ENCODE results near the gene TMC1.
A peak's percentile ranks its signal among the peaks of the same experiment; 100 is the strongest.

The TMC1 gene

GRCh38 chr9:72718503-72718902, 197.1 kb downstream of the TMC1 start:
- TF ChIP-seq REST (IDR thresholded peaks at IDR 0.05; ENCODE audit: low read depth) (no peak), NFIC (IDR thresholded peaks at IDR 0.05) (0 out of 2 replicates have a peak, but pooled peaks have one; percentile 30), TEAD4 (IDR thresholded peaks at IDR 0.05) (no peak), EGR1 (IDR thresholded peaks at IDR 0.05) (no peak), MAX (IDR thresholded peaks at IDR 0.05) (no peak), USF1 (IDR thresholded peaks at IDR 0.05) (no peak), RAD21 (IDR thresholded peaks at IDR 0.05; ENCODE audit: low read depth) (no peak), EP300 (IDR thresholded peaks at IDR 0.05; ENCODE audit: borderline replicate concordance) (no peak), ZBTB7A (IDR thresholded peaks at IDR 0.05; ENCODE audit: low read depth) (no peak)

GRCh38 chr9:72721067-72721466, 199.7 kb downstream of the TMC1 start:
- TF ChIP-seq MAX (IDR thresholded peaks at IDR 0.05) (no peak), ZBTB7A (IDR thresholded peaks at IDR 0.05; ENCODE audit: low read depth) (no peak), EP300 (IDR thresholded peaks at IDR 0.05; ENCODE audit: borderline replicate concordance) (no peak), CEBPB (IDR thresholded peaks at IDR 0.05) (no peak), USF1 (IDR thresholded peaks at IDR 0.05) (no peak), FOXM1 (IDR thresholded peaks at IDR 0.05; ENCODE audit: borderline replicate concordance, low read depth) (no peak), NFIC (IDR thresholded peaks at IDR 0.05) (no peak)

DNA sequence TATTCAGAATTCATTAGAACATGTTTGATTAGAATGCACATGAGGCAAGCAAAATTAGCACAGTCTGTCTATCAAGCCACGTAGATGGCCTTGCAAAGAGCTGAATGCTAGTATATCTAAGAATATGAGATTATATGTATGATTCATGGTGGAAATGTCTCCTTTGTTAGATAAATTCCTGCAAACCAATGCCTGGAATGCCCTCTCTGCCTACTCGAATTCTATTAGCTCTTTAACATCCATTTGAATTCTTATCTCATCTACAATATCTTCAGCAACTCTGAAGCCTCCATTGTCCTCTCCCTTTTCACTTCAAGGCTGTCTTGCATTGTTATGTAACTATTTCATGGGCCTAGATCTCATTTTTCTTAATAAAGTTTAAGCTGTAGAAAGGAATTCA, 205.5 kb downstream of the TMC1 start:
- TF ChIP-seq MAX (IDR thresholded peaks at IDR 0.05) (no peak), TEAD4 (IDR thresholded peaks at IDR 0.05) (no peak), CREB1 (IDR thresholded peaks at IDR 0.05; ENCODE audit: low read depth) (no peak), ZBTB7A (IDR thresholded peaks at IDR 0.05; ENCODE audit: low read depth) (no peak), TCF12 (IDR thresholded peaks at IDR 0.05; ENCODE audit: low read depth) (no peak), EP300 (IDR thresholded peaks at IDR 0.05; ENCODE audit: borderline replicate concordance) (no peak), CEBPB (IDR thresholded peaks at IDR 0.05) (no peak), EGR1 (IDR thresholded peaks at IDR 0.05) (no peak), YY1 (IDR thresholded peaks at IDR 0.05; ENCODE audit: low read depth) (no peak), TAF1 (IDR thresholded peaks at IDR 0.05; ENCODE audit: low read depth) (no peak), RAD21 (IDR thresholded peaks at IDR 0.05; ENCODE audit: low read depth) (no peak)

DNA sequence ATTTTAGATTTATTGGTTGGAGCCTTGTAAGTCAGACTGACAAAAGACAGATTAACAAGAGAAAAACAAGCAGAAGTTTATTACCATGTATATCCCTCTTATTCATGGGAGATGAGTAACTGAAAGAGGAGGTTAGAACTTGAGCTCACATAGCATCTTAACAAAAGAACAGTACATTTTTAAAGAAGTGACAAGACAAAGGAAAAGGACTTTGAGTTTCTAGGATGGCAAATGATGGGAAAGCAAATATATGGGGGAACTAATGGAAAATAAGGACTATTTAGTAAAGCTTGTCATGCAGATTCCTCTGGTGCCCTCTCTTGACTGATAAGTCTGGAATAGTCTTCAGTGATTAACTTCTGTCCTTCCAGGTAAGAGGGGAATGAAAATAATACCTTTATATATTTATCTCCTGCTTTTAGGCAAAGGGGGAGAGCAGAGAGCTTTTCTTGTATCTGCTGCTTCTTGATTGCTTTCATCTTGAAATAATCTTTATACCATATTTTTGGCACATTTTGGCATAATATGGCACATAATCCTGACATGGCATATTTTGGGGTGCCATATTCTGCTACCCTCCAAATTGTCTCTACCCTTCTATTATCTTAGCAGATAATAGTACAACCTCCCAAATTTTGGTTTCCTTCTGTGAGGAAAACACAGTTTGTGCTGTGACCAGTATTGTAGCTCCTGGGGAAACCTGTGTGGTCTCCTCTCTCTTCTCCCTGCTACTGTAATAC, 206.8 kb downstream of the TMC1 start:
- TF ChIP-seq NFIC (IDR thresholded peaks at IDR 0.05) (no peak), TAF1 (IDR thresholded peaks at IDR 0.05; ENCODE audit: low read depth) (no peak), CREB1 (IDR thresholded peaks at IDR 0.05; ENCODE audit: low read depth) (no peak), USF1 (IDR thresholded peaks at IDR 0.05) (no peak), TEAD4 (IDR thresholded peaks at IDR 0.05) (no peak), RAD21 (IDR thresholded peaks at IDR 0.05; ENCODE audit: low read depth) (no peak), EP300 (IDR thresholded peaks at IDR 0.05; ENCODE audit: borderline replicate concordance) (no peak), EGR1 (IDR thresholded peaks at IDR 0.05) (no peak), YY1 (IDR thresholded peaks at IDR 0.05; ENCODE audit: low read depth) (no peak), FOXM1 (IDR thresholded peaks at IDR 0.05; ENCODE audit: borderline replicate concordance, low read depth) (no peak), CEBPB (IDR thresholded peaks at IDR 0.05) (no peak)

- TF ChIP-seq FOXM1 (IDR thresholded peaks at IDR 0.05; ENCODE audit: borderline replicate concordance, low read depth), result no peak
- no peak for TF ChIP-seq CEBPB (IDR thresholded peaks at IDR 0.05)
- no peak for TF ChIP-seq CREB1 (IDR thresholded peaks at IDR 0.05; ENCODE audit: low read depth)
- no peak for TF ChIP-seq TEAD4 (IDR thresholded peaks at IDR 0.05)
- TF ChIP-seq TCF12 (IDR thresholded peaks at IDR 0.05; ENCODE audit: low read depth), result no peak
- no peak for TF ChIP-seq REST (IDR thresholded peaks at IDR 0.05; ENCODE audit: low read depth)
- TF ChIP-seq EGR1 (IDR thresholded peaks at IDR 0.05), result no peak
- TF ChIP-seq NFIC (IDR thresholded peaks at IDR 0.05), result no peak
- no peak for TF ChIP-seq YY1 (IDR thresholded peaks at IDR 0.05; ENCODE audit: low read depth)
- TF ChIP-seq USF1 (IDR thresholded peaks at IDR 0.05), result no peak
- TF ChIP-seq MAX (IDR thresholded peaks at IDR 0.05), result no peak
- TF ChIP-seq ZBTB7A (IDR thresholded peaks at IDR 0.05; ENCODE audit: low read depth), result no peak
- TF ChIP-seq RAD21 (IDR thresholded peaks at IDR 0.05; ENCODE audit: low read depth), result no peak
- TF ChIP-seq TAF1 (IDR thresholded peaks at IDR 0.05; ENCODE audit: low read depth), result no peak
- no peak for TF ChIP-seq EP300 (IDR thresholded peaks at IDR 0.05; ENCODE audit: borderline replicate concordance)
Measured at GRCh38 chr9:72733895-72734294, 212.5 kb downstream of the TMC1 start.

Measured in Ishikawa (cell line).